ENCODE results near the gene RPS21. TPM values are rescaled to one million over a fixed set of nuclear protein-coding genes. Genes with fewer than 3 reads are reported as not detected.
A peak's percentile ranks its signal among the peaks of the same experiment; 100 is the strongest.

The RPS21 gene
- polyA plus RNA-seq, 1 experiment = 2,723 TPM

DNA sequence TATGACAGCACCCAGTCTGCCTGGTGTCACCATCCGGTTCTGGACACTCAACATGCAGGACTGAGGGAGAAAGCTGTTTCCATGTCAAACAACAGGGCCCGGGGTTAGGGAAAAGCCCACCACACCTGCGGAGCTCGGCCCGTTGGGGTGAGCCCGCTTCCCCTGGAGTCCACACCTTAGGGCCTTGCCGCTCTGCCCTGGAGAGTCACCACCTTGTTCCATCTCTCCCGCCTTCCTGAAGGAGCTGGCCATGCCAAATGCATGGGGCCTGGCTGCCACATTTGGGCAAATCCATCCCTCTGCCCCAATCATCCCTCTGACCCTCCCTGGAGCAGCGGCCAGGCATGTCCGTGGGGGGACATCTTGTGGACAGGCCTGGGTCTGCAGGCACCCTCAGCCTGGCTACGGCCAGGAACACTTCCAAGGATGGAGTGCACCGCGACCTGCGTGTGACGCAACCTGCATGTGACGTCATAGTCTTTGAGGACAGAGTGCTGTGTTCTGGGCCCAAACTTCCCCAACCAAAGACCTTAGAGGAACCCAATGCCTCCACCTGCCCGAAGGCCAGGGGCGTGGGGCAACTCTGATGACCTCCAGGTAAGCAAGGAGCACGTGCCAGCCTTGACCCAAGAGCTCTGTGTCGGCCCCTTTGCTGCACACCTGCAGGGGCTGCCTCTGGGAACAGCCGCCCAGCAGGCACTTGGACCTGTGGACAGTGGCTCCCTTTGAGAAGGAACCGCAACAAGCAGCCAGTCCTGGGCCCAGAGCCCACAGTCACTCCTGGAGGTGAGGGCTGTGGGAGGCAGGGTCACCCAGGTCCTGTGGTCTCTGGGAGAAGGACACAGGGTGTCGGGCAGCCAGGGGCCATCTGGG is 18.4 kb downstream of the RPS21 start:
- H3K27ac ChIP-seq (ENCODE audit: low read depth, low read length) = no peak overlapping the region
- no peak for DNase-seq (ENCODE audit: low read depth, low spot score)
- peaks cover 8% of the 10 kb centered on the region for H3K27me3 ChIP-seq (ENCODE audit: control insufficient read depth, insufficient read depth, low read length)
- ChIA-PET POLR2A (no interaction called here), CTCF (interaction anchor here (0.9 to 1.1 kb wide), 2 partner anchors 9 to 103 kb away, joined by 4 to 5 read pairs; partner anchors contain the start of gene ADRM1)
- TF ChIP-seq, protein P1, sequence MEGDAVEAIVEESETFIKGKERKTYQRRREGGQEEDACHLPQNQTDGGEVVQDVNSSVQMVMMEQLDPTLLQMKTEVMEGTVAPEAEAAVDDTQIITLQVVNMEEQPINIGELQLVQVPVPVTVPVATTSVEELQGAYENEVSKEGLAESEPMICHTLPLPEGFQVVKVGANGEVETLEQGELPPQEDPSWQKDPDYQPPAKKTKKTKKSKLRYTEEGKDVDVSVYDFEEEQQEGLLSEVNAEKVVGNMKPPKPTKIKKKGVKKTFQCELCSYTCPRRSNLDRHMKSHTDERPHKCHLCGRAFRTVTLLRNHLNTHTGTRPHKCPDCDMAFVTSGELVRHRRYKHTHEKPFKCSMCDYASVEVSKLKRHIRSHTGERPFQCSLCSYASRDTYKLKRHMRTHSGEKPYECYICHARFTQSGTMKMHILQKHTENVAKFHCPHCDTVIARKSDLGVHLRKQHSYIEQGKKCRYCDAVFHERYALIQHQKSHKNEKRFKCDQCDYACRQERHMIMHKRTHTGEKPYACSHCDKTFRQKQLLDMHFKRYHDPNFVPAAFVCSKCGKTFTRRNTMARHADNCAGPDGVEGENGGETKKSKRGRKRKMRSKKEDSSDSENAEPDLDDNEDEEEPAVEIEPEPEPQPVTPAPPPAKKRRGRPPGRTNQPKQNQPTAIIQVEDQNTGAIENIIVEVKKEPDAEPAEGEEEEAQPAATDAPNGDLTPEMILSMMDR (IDR thresholded peaks at IDR 0.05; ENCODE audit: low read depth, low read length) = peak; percentile 49
- peak overlapping the region; percentile 68; the same call in 1 of the 2 replicates for H3K4me3 ChIP-seq (ENCODE audit: low read depth, low read length)
- no peaks in the 10 kb centered on the region; the same call in 1 of the 2 replicates for H3K9me3 ChIP-seq (ENCODE audit: control insufficient read depth, insufficient read depth, low read length)

DNA sequence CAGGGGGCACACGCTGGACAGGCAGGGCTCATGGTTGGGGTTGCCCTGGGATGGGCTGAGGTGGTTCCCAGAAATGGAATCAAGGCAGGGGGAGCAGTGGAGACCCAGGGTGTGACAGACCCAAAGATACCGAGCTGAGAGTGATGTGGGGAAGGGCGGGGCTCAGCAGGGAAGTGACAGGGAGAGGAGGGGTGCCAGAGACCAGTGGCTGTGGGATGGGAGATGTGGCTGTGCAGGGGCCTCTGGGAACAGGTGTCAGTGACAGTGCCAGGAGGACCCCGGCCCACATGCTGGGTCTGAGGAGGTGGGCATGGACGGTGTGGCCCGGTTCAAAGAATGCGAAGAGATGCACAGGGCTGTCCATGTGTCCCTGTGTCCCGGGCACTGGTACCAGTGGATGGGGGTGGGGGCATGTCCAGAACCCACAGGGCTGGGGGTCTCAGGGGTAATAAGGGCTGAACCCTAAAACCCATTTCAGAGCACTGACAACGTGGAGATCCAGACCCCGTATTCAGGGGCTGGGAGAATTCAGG is 19.1 kb downstream of the RPS21 start:
- no peak overlapping the region for H3K27ac ChIP-seq (ENCODE audit: low read depth, low read length)
- TF ChIP-seq, protein P1 (IDR thresholded peaks at IDR 0.05; ENCODE audit: low read depth, low read length) = no peak
- no peak for DNase-seq (ENCODE audit: low read depth, low spot score)
- H3K27me3 ChIP-seq (ENCODE audit: control insufficient read depth, insufficient read depth, low read length) = peaks cover 12% of the 10 kb centered on the region
- peak overlapping the region; percentile 68 for H3K4me3 ChIP-seq (ENCODE audit: low read depth, low read length)
- CTCF ChIA-PET = interaction anchor here (0.9 to 1.1 kb wide), 2 partner anchors 10 to 104 kb away, joined by 4 to 5 read pairs; partner anchors contain the start of gene ADRM1
- H3K9me3 ChIP-seq (ENCODE audit: control insufficient read depth, insufficient read depth, low read length) = no peaks in the 10 kb centered on the region; the same call in 1 of the 2 replicates
- POLR2A ChIA-PET = no interaction called here

DNA sequence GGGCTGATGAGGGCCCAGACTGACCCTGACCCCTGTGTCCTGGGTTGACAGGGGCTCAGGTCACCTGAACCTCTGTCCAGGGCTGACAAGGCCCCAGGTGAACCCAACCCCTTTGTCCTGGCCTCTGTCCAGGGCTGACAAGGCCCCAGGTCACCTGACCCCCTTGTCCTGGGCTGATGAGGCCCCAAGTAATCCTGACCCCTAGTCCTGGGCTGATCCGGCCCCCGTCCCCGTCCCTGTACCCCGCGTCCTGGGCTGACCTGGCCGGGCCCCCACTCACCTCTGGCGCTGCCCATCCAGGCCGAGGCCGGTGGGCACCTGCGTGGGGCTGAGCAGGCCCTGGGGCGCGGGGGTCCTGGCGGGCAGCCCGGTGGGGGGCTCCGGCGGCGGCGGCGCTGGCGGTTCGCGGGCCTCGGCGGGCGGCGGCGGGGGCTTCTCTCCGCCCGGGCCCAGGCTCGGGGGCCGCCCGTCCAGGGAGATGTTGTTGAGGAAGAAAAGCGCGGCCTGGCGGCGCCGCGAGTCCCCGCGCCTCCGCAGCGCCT is 19.8 kb downstream of the RPS21 start:
- no peak for DNase-seq (ENCODE audit: low read depth, low spot score)
- Histone ChIP-seq H3K27me3 (ENCODE audit: control insufficient read depth, insufficient read depth, low read length) (peaks cover 12% of the 10 kb centered on the region), H3K4me3 (ENCODE audit: low read depth, low read length) (peak overlapping the region; percentile 68), H3K9me3 (ENCODE audit: control insufficient read depth, insufficient read depth, low read length) (no peaks in the 10 kb centered on the region; the same call in 1 of the 2 replicates), H3K27ac (ENCODE audit: low read depth, low read length) (no peak overlapping the region)
- TF ChIP-seq, protein P1 (IDR thresholded peaks at IDR 0.05; ENCODE audit: low read depth, low read length) = no peak
- POLR2A ChIA-PET = no interaction called here
- CTCF ChIA-PET = no interaction called here

DNA sequence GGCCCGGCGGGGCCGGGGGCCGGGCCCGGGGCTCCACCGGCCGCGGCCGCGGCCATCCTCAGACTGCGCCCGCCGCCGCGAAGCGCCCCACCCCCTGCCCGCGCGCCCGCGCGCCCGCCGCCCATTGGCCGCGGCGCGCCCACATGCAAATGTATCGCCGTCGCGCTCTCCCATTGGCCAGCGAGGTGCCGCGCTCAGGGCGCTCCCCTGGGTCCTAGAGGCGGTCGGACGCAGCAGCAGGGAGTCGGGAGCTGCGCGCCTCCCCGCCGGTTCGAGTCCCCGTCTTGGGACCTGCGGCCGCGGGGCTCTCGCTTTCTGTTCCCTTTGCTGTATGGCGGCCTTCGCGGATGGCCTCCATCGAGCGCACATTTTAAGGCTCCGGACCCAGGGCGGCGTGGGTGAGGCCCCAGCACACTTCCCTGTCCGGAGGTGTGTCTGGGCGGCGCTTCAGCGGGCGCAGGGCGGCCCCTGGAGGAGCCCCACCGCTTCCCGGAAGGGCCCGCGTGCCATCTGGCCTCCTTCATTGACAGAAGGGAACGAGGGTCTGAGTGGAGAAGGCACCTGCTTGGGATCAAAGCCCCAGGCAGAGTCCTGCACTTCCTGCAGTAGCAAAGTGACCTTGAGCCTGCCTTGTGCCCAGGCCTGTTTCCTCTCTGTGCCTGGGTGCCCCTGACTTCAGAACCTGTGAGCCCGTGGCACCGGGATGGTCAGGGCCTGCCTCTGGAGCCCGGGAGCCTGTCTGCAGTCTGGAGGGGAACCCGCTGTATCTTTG is 20.5 kb downstream of the RPS21 start, which contains the start of gene CABLES2:
Gene CABLES2, minus strand, starts transcription at position 65 of the 772 bp plus-strand sequence. Its CDS starts 9 bp downstream, at position 56.
- H3K9me3 ChIP-seq (ENCODE audit: control insufficient read depth, insufficient read depth, low read length) = no peaks in the 10 kb centered on the region; the same call in 1 of the 2 replicates
- DNase-seq (ENCODE audit: low read depth, low spot score) = peak; percentile 66
- POLR2A ChIA-PET = no interaction called here
- TF ChIP-seq, protein P1 (IDR thresholded peaks at IDR 0.05; ENCODE audit: low read depth, low read length) = no peak
- CTCF ChIA-PET = no interaction called here
- H3K4me3 ChIP-seq (ENCODE audit: low read depth, low read length) = peak within 1 kb of the TSS; percentile 68
- H3K27ac ChIP-seq (ENCODE audit: low read depth, low read length) = no peak within 1 kb of the TSS
- peaks cover 12% of the 10 kb centered on the region for H3K27me3 ChIP-seq (ENCODE audit: control insufficient read depth, insufficient read depth, low read length)
